Neural cell (in vitro differentiated cells): ENCODE measurements around the gene C3. TPM values are rescaled to one million over a fixed set of nuclear protein-coding genes. Genes with fewer than 3 reads are reported as not detected.

Experiments used
- H2AFZ ChIP-seq: fragments of 200-600, 300-800 bp; sonication (generic), shearing (Covaris generic); 2 replicates; pipeline ENCODE4 v1.6.0; 2014; ENCODE audit warnings: low read depth, mild to moderate bottlenecking, antibody characterized with exemption, low read length, moderate library complexity
- H3F3A ChIP-seq: fragments of 200-600 bp; shearing (Covaris generic); 2 replicates; pipeline ENCODE4 v1.6.1; 2016; ENCODE audit warnings: mild to moderate bottlenecking, moderate library complexity, mixed read lengths, antibody characterized with exemption, low read length; ENCODE audit not compliant: insufficient read depth, poor library complexity, severe bottlenecking
- H3K27ac ChIP-seq: fragments of 200-600, 300-800 bp; sonication (generic), shearing (Covaris generic); 2 replicates; pipeline ENCODE4 v1.5.1; 2014; ENCODE audit warnings: mild to moderate bottlenecking, low read length, moderate library complexity
- H3K27me3 ChIP-seq: fragments of 300-800, 200-600 bp; sonication (generic), shearing (Covaris generic); 2 replicates; pipeline ENCODE4 v1.6.0; 2014; ENCODE audit warnings: mild to moderate bottlenecking, low read depth, low read length, moderate library complexity; ENCODE audit not compliant: insufficient read depth
- H3K36me3 ChIP-seq: fragments of 300-800, 200-600 bp; sonication (generic), shearing (Covaris generic); 2 replicates; pipeline ENCODE4 v1.5.1; 2014; ENCODE audit warnings: mild to moderate bottlenecking, antibody characterized with exemption, low read length, moderate library complexity; ENCODE audit not compliant: insufficient read depth
- H3K4me2 ChIP-seq: fragments of 300-800, 200-600 bp; sonication (generic), shearing (Covaris generic); 2 replicates; pipeline ENCODE4 v1.6.0; 2014; ENCODE audit warnings: mild to moderate bottlenecking, low read length
- H3K4me3 ChIP-seq: fragments of 300-800, 200-600 bp; sonication (generic), shearing (Covaris generic); 2 replicates; pipeline ENCODE4 v1.5.1; 2014; ENCODE audit warnings: mild to moderate bottlenecking, low read length, moderate library complexity
- H3K79me2 ChIP-seq: fragments of 200-600 bp; shearing (Covaris generic); replicated peaks from 2 replicates; pipeline ENCODE4 v1.6.0; 2014; ENCODE audit warnings: mild to moderate bottlenecking, low read length, moderate library complexity; ENCODE audit not compliant: insufficient read depth
- H3K9ac ChIP-seq: fragments of 300-800, 200-600 bp; sonication (generic), shearing (Covaris generic); 2 replicates; pipeline ENCODE4 v1.6.1; 2016; ENCODE audit warnings: mild to moderate bottlenecking, low read length, mixed read lengths
- H3K9me2 ChIP-seq: fragments of 200-600 bp; shearing (Covaris generic); 2 replicates; pipeline ENCODE4 v1.6.1; 2016; ENCODE audit warnings: mild to moderate bottlenecking, low read length, mixed read lengths; ENCODE audit not compliant: insufficient read depth
- H3K9me3 ChIP-seq: fragments of 200-600, 300-800 bp; sonication (generic), shearing (Covaris generic); 2 replicates; pipeline ENCODE4 v1.6.1; 2016; ENCODE audit warnings: mild to moderate bottlenecking, mixed run types, low read length, moderate library complexity, mixed read lengths
- H4K20me1 ChIP-seq: fragments of 200-600 bp; shearing (Covaris generic); 2 replicates; pipeline ENCODE4 v1.6.1; 2016; ENCODE audit warnings: mild to moderate bottlenecking, mixed run types; ENCODE audit not compliant: insufficient read depth
- EP300 ChIP-seq: fragments of 450-650 bp; conservative IDR thresholded peaks from 2 replicates; pipeline ENCODE4 v1.6.1; 2014; ENCODE audit warnings: antibody characterized with exemption, mild to moderate bottlenecking, moderate library complexity; ENCODE audit not compliant: poor library complexity, severe bottlenecking
- EZH2 ChIP-seq: fragments of 200-600, 300-800 bp; shearing (Covaris generic), sonication (generic); IDR thresholded peaks from 2 replicates; pipeline ENCODE4 v1.6.1; 2014; ENCODE audit warnings: antibody characterized with exemption, low read length, borderline replicate concordance, mild to moderate bottlenecking; ENCODE audit not compliant: insufficient read depth, poor library complexity, severe bottlenecking
- MXI1 ChIP-seq: fragments of 450-650 bp; conservative IDR thresholded peaks from 2 replicates; pipeline ENCODE4 v1.6.1; 2014; ENCODE audit warnings: antibody characterized with exemption, mild to moderate bottlenecking; ENCODE audit not compliant: poor library complexity, severe bottlenecking
- POLR2AphosphoS5 ChIP-seq: IDR thresholded peaks from 2 replicates; pipeline ENCODE4 v1.6.1; 2012
- RAD21 ChIP-seq: fragments of 450-650 bp; conservative IDR thresholded peaks from 2 replicates; pipeline ENCODE4 v1.6.1; 2014; ENCODE audit warnings: antibody characterized with exemption, mild to moderate bottlenecking, moderate library complexity
- SMC3 ChIP-seq: fragments of 450-650 bp; conservative IDR thresholded peaks from 2 replicates; pipeline ENCODE4 v1.6.1; 2014; ENCODE audit warnings: antibody characterized with exemption, mild to moderate bottlenecking, moderate library complexity; ENCODE audit not compliant: poor library complexity
- TAF1 ChIP-seq: IDR thresholded peaks from 2 replicates; pipeline ENCODE4 v1.6.1; 2012; ENCODE audit warnings: low read depth
- polyA plus RNA-seq: library from polyadenylated mRNA; depleted of rRNA; stranded (reverse); fragments of >200 nt; gene quantifications from 2 replicates; pipeline ENCODE4 v1.2.3, GENCODE V29; 2014
- TF ChIP-seq, protein P1 (sequence below): IDR thresholded peaks from 2 replicates; pipeline ENCODE4 v1.6.1; 2012; ENCODE audit warnings: borderline replicate concordance
- TF ChIP-seq, protein P2 (sequence below): fragments of 450-650 bp; IDR thresholded peaks from 2 replicates; pipeline ENCODE4 v1.5.1; 2014; ENCODE audit warnings: antibody characterized with exemption, mild to moderate bottlenecking, moderate library complexity; ENCODE audit not compliant: poor library complexity, severe bottlenecking

C3 gene
- polyA plus RNA-seq, 1 donor from 2014 or later, result not detected

DNA sequence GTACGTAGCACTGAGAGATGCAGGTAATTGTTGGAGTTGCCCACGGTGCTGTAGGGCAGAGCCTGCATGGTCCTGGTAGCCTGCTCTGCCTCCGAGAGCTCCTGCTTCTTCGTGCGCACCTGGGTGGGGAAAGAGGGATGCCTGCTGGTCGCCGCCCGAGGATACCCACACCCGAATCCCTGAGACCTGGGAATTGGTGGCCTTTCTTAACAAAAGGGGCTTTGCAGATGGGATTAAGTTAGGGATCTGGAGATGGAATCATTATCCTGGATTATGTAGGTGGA, 9.4 kb downstream of the C3 start:
- H3K9me3 ChIP-seq, result no peaks in the 10 kb centered on the region
- no peak overlapping the region for H3K27ac ChIP-seq

DNA sequence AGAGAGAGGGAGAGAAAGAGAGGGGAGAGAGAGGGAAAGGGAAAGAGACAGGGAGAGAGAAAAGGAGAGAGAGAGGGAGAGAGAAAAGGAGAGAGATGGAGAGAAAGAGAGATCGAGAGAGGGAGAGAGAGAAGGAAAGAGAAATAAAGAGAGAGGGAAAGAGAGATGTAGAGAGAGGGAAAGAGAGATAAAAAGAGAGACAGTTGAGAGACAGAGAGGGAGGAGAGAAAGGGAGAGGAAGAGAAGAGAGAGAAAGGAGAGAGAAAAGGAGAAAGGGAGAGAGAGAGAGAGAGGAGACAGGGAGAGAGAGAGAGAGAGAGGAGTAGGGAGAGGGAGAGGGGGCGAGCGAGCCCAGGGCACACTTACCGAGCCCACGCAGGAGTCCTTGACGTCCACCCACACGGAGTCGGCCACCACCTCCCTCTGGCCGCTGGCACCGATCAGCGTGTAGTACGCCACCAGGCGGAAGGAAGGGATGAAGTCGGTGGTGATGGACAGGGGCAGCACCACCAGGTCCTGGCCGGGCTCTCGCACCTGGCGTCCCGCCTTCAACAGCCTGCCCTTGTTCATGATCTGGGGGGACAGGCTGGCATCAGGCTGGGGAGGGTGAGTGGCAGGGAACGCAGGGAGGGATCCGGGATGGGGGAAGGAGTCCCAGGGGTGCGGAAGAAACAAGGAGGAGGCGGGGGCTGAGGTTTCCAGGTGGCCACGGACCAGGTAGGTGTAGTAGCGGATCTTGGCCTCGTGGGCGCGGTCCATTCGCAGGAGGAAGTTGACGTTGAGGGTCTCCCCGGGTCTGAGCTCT, 10.0 kb downstream of the C3 start:
- H3K27me3 ChIP-seq, result peaks cover 28% of the 10 kb centered on the region
- no peak overlapping the region for H3K9ac ChIP-seq
- H3F3A ChIP-seq, result no peaks in the 10 kb centered on the region
- H3K27ac ChIP-seq, result no peak overlapping the region
- no peaks in the 10 kb centered on the region for H3K9me3 ChIP-seq
- no peaks in the 10 kb centered on the region for H3K36me3 ChIP-seq
- no peak for TF ChIP-seq TAF1
- TF ChIP-seq MXI1, result no peak
- no peak for TF ChIP-seq EZH2
- no peak for TF ChIP-seq SMC3
- TF ChIP-seq, protein P1, sequence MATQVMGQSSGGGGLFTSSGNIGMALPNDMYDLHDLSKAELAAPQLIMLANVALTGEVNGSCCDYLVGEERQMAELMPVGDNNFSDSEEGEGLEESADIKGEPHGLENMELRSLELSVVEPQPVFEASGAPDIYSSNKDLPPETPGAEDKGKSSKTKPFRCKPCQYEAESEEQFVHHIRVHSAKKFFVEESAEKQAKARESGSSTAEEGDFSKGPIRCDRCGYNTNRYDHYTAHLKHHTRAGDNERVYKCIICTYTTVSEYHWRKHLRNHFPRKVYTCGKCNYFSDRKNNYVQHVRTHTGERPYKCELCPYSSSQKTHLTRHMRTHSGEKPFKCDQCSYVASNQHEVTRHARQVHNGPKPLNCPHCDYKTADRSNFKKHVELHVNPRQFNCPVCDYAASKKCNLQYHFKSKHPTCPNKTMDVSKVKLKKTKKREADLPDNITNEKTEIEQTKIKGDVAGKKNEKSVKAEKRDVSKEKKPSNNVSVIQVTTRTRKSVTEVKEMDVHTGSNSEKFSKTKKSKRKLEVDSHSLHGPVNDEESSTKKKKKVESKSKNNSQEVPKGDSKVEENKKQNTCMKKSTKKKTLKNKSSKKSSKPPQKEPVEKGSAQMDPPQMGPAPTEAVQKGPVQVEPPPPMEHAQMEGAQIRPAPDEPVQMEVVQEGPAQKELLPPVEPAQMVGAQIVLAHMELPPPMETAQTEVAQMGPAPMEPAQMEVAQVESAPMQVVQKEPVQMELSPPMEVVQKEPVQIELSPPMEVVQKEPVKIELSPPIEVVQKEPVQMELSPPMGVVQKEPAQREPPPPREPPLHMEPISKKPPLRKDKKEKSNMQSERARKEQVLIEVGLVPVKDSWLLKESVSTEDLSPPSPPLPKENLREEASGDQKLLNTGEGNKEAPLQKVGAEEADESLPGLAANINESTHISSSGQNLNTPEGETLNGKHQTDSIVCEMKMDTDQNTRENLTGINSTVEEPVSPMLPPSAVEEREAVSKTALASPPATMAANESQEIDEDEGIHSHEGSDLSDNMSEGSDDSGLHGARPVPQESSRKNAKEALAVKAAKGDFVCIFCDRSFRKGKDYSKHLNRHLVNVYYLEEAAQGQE, result no peak
- no peak for TF ChIP-seq RAD21
- TF ChIP-seq, protein P2, sequence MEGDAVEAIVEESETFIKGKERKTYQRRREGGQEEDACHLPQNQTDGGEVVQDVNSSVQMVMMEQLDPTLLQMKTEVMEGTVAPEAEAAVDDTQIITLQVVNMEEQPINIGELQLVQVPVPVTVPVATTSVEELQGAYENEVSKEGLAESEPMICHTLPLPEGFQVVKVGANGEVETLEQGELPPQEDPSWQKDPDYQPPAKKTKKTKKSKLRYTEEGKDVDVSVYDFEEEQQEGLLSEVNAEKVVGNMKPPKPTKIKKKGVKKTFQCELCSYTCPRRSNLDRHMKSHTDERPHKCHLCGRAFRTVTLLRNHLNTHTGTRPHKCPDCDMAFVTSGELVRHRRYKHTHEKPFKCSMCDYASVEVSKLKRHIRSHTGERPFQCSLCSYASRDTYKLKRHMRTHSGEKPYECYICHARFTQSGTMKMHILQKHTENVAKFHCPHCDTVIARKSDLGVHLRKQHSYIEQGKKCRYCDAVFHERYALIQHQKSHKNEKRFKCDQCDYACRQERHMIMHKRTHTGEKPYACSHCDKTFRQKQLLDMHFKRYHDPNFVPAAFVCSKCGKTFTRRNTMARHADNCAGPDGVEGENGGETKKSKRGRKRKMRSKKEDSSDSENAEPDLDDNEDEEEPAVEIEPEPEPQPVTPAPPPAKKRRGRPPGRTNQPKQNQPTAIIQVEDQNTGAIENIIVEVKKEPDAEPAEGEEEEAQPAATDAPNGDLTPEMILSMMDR, result peak; percentile 18
- no peak for TF ChIP-seq EP300
- no peak overlapping the region for H3K4me3 ChIP-seq
- H4K20me1 ChIP-seq, result no peaks in the 10 kb centered on the region
- H3K79me2 ChIP-seq, result no peaks in the 10 kb centered on the region
- no peaks in the 10 kb centered on the region for H3K9me2 ChIP-seq
- H2AFZ ChIP-seq, result no peak overlapping the region
- no peak overlapping the region for H3K4me2 ChIP-seq

More for the DNA sequence above, 9.4 kb downstream of the C3 start:
- Histone ChIP-seq H3K9ac (no peak overlapping the region), H2AFZ (no peak overlapping the region), H3K27me3 (peaks cover 28% of the 10 kb centered on the region), H3K9me2 (no peaks in the 10 kb centered on the region), H4K20me1 (no peaks in the 10 kb centered on the region), H3K36me3 (no peaks in the 10 kb centered on the region), H3K79me2 (no peaks in the 10 kb centered on the region), H3K4me3 (no peak overlapping the region), H3K4me2 (no peak overlapping the region), H3F3A (no peaks in the 10 kb centered on the region)
- TF ChIP-seq TAF1, result no peak
- no peak for TF ChIP-seq EZH2
- TF ChIP-seq, protein P1, result no peak
- no peak for TF ChIP-seq RAD21
- no peak for TF ChIP-seq POLR2AphosphoS5
- TF ChIP-seq, protein P2, result no peak
- TF ChIP-seq MXI1, result no peak
- TF ChIP-seq EP300, result no peak
- no peak for TF ChIP-seq SMC3
